Panc1 (cell line): ENCODE results near the gene NTRK2.

ENCODE experiments used
- CTCF ChIP-seq: fragments of 450-650 bp; IDR thresholded peaks from 2 replicates; pipeline ENCODE4 v1.5.1; 2017; ENCODE audit warnings: mild to moderate bottlenecking
- POLR2AphosphoS5 ChIP-seq: IDR thresholded peaks from 2 replicates; pipeline ENCODE4 v1.6.1; 2012; ENCODE audit warnings: mild to moderate bottlenecking, low read depth, low read length, moderate library complexity
- SIN3A ChIP-seq: IDR thresholded peaks from 2 replicates; pipeline ENCODE4 v1.6.1; 2012; ENCODE audit warnings: low read depth, mild to moderate bottlenecking, low read length, moderate library complexity, borderline replicate concordance; ENCODE audit not compliant: insufficient read depth
- TCF7L2 ChIP-seq: IDR thresholded peaks from 2 replicates; pipeline ENCODE4 v1.6.1; 2011; ENCODE audit warnings: mild to moderate bottlenecking, low read depth, low read length, inconsistent platforms

GRCh38 chr9:84867186-84867585, 197.7 kb downstream of the NTRK2 start:
- no peak for TF ChIP-seq CTCF
- TF ChIP-seq SIN3A = no peak
- TF ChIP-seq POLR2AphosphoS5 = no peak
- TF ChIP-seq TCF7L2 = no peak
